Breast epithelium (tissue), 4 donors: Measurements from ENCODE around the gene OR4D9. TPM values are rescaled to one million over a fixed set of nuclear protein-coding genes. Genes with fewer than 3 reads are reported as not detected.
A peak's percentile ranks its signal among the peaks of the same experiment; 100 is the strongest.

Experiments
- DNase-seq, 2 donors: peaks; one replicate each; pipeline ENCODE4 v3.0.0-alpha.2; 2019; ENCODE audit warnings: low spot score in 2 of 2
- H3K27ac ChIP-seq, 2 donors: fragments of 200-600 bp; sonication (generic) in 1 of 2; one replicate each; pipeline ENCODE4 v1.5.1; 2016 to 2019; ENCODE audit warnings: mild to moderate bottlenecking in 1 of 2
- H3K27me3 ChIP-seq, 2 donors: fragments of 200-600 bp; sonication (generic) in 1 of 2; one replicate each; pipeline versions ENCODE4 v1.5.1 to v1.6.0; 2017 to 2019; ENCODE audit warnings: control low read depth in 1 of 2, mild to moderate bottlenecking in 1 of 2
- H3K36me3 ChIP-seq: fragments of 200-600 bp; one replicate; pipeline ENCODE4 v1.5.1; 2019
- H3K4me1 ChIP-seq, 2 donors: fragments of 200-600 bp; sonication (generic); one replicate each; pipeline ENCODE4 v1.5.1; 2016 to 2019; ENCODE audit warnings: control low read depth in 1 of 2
- H3K4me3 ChIP-seq, 3 donors: fragments of 200-600 bp; sonication (generic); 1 replicate in 2 of 3; 2 replicates in 1 of 3; pipeline ENCODE4 v1.5.1; 2016 to 2019; ENCODE audit warnings: mild to moderate bottlenecking in 3 of 3, moderate library complexity in 2 of 3
- H3K9me3 ChIP-seq, 2 donors: fragments of 200-600 bp; sonication (generic) in 1 of 2; one replicate each; pipeline ENCODE4 v1.5.1; 2016 to 2019; ENCODE audit warnings: control low read depth in 1 of 2
- POLR2A ChIP-seq: fragments of 450-650 bp; IDR thresholded peaks from one replicate; pipeline ENCODE4 v1.6.1; 2016; ENCODE audit warnings: antibody characterized with exemption, mild to moderate bottlenecking, moderate library complexity
- POLR2AphosphoS5 ChIP-seq, 3 donors: sonication (generic); formaldehyde crosslinking; IDR thresholded peaks; one replicate each; pipeline ENCODE4 v1.6.1; 2017; ENCODE audit warnings: antibody characterized with exemption in 3 of 3
- intact Hi-C: fragments of 100-400 bp; cut with DNase I; formaldehyde crosslinking; loops from one replicate; pipeline ENCODE4 v1.15.1; 2023; ENCODE audit warnings: low total_unique reads
- total RNA-seq, 3 donors: library from RNA; depleted of rRNA; stranded (reverse); fragments of >200 nt; gene quantifications; one replicate each; pipeline ENCODE4 v1.1.0, GENCODE V29; 2016
- TF ChIP-seq, protein P1 (sequence below), 3 donors: fragments of 450-650 bp; IDR thresholded peaks; one replicate each; pipeline ENCODE4 v1.5.1; 2016 to 2017; ENCODE audit warnings: antibody characterized with exemption in 3 of 3, mild to moderate bottlenecking in 3 of 3, moderate library complexity in 3 of 3

The OR4D9 gene
- total RNA-seq, 3 donors from 2014 or later: not detected

DNA sequence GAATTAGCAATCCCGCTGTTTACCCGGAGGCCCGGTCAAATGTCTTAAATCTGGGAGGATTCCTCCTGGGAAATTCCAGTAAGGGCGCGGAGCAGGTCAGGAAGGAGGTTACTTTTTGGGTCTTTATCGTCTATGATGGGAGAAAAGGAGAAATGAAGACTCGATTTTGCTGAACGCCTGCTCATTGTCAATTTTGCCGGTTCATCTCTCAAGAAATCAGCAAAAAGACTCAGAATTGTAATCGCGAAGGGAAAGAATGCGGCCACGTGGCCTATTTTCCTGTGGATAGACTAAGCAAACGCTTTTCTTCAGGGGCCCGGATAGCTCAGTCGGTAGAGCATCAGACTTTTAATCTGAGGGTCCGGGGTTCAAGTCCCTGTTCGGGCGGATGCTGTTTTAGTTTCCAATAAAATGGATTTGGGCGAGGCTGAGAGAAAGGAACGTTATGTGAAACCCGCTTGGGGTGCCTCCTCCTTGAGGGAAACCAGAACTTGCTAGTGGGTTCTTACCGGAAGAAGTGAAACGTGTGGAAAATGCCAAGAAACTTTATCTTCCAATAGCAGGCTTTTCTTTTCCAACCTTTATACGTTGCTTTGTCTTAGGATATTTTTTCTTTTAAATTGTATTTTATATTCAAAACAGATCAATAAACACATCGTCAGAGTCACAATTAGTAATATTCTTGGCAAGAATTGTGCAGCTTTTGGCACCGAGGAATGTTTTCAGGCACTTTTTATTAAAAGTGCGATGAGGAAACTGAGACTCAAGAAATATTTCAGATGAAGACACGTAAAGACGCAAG is 45.0 kb downstream of the OR4D9 start:
- intact Hi-C loops: no loop called here
- no peak for DNase-seq
- Histone ChIP-seq H3K9me3 (no peaks in the 10 kb centered on the region), H3K4me1 (no peaks in the 10 kb centered on the region), H3K4me3 (peak overlapping the region; percentile 34 to 46 (median 39)), H3K27ac (no peak overlapping the region), H3K36me3 (no peaks in the 10 kb centered on the region), H3K27me3 (no peaks in the 10 kb centered on the region)
- TF ChIP-seq POLR2AphosphoS5 (IDR thresholded peaks at IDR 0.05) (no peak), POLR2A (no peak)
- TF ChIP-seq, protein P1, sequence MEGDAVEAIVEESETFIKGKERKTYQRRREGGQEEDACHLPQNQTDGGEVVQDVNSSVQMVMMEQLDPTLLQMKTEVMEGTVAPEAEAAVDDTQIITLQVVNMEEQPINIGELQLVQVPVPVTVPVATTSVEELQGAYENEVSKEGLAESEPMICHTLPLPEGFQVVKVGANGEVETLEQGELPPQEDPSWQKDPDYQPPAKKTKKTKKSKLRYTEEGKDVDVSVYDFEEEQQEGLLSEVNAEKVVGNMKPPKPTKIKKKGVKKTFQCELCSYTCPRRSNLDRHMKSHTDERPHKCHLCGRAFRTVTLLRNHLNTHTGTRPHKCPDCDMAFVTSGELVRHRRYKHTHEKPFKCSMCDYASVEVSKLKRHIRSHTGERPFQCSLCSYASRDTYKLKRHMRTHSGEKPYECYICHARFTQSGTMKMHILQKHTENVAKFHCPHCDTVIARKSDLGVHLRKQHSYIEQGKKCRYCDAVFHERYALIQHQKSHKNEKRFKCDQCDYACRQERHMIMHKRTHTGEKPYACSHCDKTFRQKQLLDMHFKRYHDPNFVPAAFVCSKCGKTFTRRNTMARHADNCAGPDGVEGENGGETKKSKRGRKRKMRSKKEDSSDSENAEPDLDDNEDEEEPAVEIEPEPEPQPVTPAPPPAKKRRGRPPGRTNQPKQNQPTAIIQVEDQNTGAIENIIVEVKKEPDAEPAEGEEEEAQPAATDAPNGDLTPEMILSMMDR (IDR thresholded peaks at IDR 0.05): no peak

DNA sequence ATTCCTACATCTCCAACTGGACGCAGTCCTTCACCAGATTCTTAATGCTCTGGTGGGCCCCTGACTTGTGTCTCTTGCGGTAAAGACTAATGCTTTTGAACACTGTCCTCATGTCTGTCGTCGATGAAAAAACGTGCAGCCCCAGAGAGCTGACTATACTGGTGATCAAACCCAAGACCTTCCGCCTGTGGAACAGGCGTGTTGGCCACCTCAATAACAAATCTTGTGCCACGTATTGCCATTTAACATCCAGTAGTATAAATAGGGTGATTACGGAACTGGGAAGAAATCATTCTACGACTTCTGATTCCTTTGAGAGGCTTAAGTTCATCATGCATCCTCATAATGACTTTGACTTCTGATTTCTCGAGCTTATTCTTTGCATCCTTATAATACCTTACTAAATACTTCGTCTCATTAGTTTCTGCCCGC is 45.6 kb downstream of the OR4D9 start:
- Histone ChIP-seq H3K4me3 (peak overlapping the region in 1 of 3 donors; percentile 34), H3K4me1 (no peaks in the 10 kb centered on the region), H3K27ac (no peak overlapping the region), H3K9me3 (no peaks in the 10 kb centered on the region), H3K27me3 (no peaks in the 10 kb centered on the region), H3K36me3 (no peaks in the 10 kb centered on the region)
- DNase-seq: no peak
- TF ChIP-seq, protein P1 (IDR thresholded peaks at IDR 0.05): no peak
- no peak for TF ChIP-seq POLR2A
- intact Hi-C loops: no loop called here

DNA sequence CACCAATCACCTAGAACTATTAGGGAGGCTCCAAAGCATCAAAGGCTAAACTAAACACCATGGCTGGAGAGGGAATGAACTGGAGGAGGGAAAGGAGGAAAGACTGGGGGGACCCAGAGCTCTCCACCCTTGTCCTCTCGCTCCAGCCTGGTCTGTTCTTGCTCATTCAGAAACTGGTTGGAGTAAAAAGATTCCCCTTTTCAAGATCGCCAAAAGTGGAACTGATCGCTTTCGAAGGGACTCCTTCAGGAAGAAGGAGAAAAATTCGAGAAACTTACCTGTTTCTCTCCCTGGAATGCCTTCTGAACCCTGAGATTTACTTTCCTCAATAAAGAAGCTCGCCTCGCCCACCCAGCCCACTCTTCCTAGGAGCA is 46.9 kb downstream of the OR4D9 start:
- TF ChIP-seq, protein P1 (IDR thresholded peaks at IDR 0.05): no peak
- TF ChIP-seq POLR2A (no peak), POLR2AphosphoS5 (IDR thresholded peaks at IDR 0.05) (no peak)
- H3K27me3 ChIP-seq: no peaks in the 10 kb centered on the region
- no peak overlapping the region for H3K4me3 ChIP-seq
- DNase-seq: no peak
- H3K9me3 ChIP-seq: no peaks in the 10 kb centered on the region
- no peaks in the 10 kb centered on the region for H3K4me1 ChIP-seq
- intact Hi-C loops: no loop called here
- no peaks in the 10 kb centered on the region for H3K36me3 ChIP-seq
- no peak overlapping the region for H3K27ac ChIP-seq

DNA sequence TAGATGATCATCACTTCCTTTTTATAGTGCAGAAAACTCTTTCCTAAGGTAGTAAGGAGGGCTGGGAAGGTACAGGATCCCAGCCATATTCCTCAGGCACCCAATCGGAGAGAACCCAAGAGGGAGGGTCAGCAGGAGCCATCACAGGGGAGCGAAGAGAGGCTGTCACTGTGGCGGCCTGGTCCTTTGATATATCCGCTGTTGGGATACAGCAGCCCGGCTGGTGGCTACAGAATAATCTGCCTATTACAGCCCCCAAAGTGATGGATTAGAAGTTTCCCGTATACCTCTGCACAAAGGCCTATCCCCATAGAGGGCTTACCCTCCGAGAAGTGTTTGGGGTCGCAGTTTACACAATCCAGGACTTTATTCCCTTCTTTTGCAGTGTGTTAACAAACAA is 48.5 kb downstream of the OR4D9 start:
- DNase-seq: peak in 1 of 2 donors; percentile 11
- no peaks in the 10 kb centered on the region for H3K9me3 ChIP-seq
- TF ChIP-seq POLR2A (no peak), POLR2AphosphoS5 (IDR thresholded peaks at IDR 0.05) (no peak)
- TF ChIP-seq, protein P1 (IDR thresholded peaks at IDR 0.05): no peak
- H3K27ac ChIP-seq: peak overlapping the region; percentile 87 to 88
- H3K27me3 ChIP-seq: no peaks in the 10 kb centered on the region
- intact Hi-C loops: no loop called here
- H3K36me3 ChIP-seq: no peaks in the 10 kb centered on the region
- peak overlapping the region; percentile 63 to 91 (median 70) for H3K4me3 ChIP-seq
- no peaks in the 10 kb centered on the region for H3K4me1 ChIP-seq

DNA sequence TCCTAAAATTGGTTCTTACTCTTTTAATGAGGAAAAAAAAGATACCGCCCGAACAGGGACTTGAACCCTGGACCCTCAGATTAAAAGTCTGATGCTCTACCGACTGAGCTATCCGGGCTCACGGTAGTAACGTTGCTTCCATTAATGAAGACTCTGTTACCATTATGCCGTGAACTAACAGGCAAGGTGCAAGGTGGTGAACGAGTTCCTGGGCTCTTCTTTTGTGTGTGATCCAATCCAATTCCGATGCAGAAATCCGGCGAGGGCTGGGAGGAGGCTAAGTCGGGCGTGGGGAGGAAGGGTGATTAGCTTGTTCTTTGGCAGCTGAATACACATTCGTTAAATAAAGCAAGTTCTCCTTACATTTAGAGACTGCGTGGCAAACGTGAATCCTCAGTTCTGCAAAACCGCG is 49.0 kb downstream of the OR4D9 start:
- peak overlapping the region; percentile 87 to 88 for H3K27ac ChIP-seq
- no peak for TF ChIP-seq POLR2A
- peak in 2 of 3 donors; percentile 18 to 55 for TF ChIP-seq POLR2AphosphoS5 (IDR thresholded peaks at IDR 0.05)
- no peaks in the 10 kb centered on the region for H3K4me1 ChIP-seq
- peak; percentile 49 to 62 for DNase-seq
- intact Hi-C loops: no loop called here
- no peaks in the 10 kb centered on the region for H3K36me3 ChIP-seq
- H3K4me3 ChIP-seq: peak overlapping the region; percentile 63 to 91 (median 70)
- no peaks in the 10 kb centered on the region for H3K9me3 ChIP-seq
- H3K27me3 ChIP-seq: no peaks in the 10 kb centered on the region
